Kidney epithelial cell (primary cell): ENCODE measurements around the gene FOXP1. TPM values are rescaled to one million over a fixed set of nuclear protein-coding genes. Genes with fewer than 3 reads are reported as not detected.

ENCODE experiments used
- DNase-seq: peaks from one replicate; pipeline ENCODE4 v3.0.0-alpha.2; 2010; ENCODE audit warnings: low read depth
- H3K27me3 ChIP-seq: 2 replicates; pipeline ENCODE4 v1.6.0; 2011; ENCODE audit warnings: low read length; ENCODE audit not compliant: control insufficient read depth, insufficient read depth
- H3K36me3 ChIP-seq: 2 replicates; pipeline ENCODE4 v1.5.1; 2011; ENCODE audit warnings: low read length; ENCODE audit not compliant: control insufficient read depth, insufficient read depth
- H3K4me3 ChIP-seq: 2 replicates; pipeline ENCODE4 v1.5.1; 2011; ENCODE audit warnings: low read depth, mild to moderate bottlenecking, control low read depth, low read length
- CTCF ChIP-seq: IDR thresholded peaks from 2 replicates; pipeline ENCODE4 v1.5.1; 2011; ENCODE audit warnings: mild to moderate bottlenecking, moderate library complexity, low read length, control low read depth, inconsistent platforms; ENCODE audit not compliant: insufficient read depth, poor library complexity, severe bottlenecking
- total RNA-seq: library from RNA; depleted of rRNA; stranded (reverse); fragments of >200 nt; gene quantifications from 2 replicates; pipeline ENCODE4 v1.2.3, GENCODE V29; 2015

The FOXP1 gene
- total RNA-seq, 1 donor from 2014 or later: 75.0 TPM

- no peak overlapping the region for H3K4me3 ChIP-seq
- TF ChIP-seq CTCF: no peak
- H3K27me3 ChIP-seq: no peaks in the 10 kb centered on the region
- DNase-seq: no peak
- H3K36me3 ChIP-seq: no peaks in the 10 kb centered on the region
Measured at GRCh38 chr3:71518089-71518488, 65.4 kb downstream of the FOXP1 start.

- no peak overlapping the region for H3K4me3 ChIP-seq
- no peak for DNase-seq
- no peaks in the 10 kb centered on the region for H3K36me3 ChIP-seq
- no peak for TF ChIP-seq CTCF
- no peaks in the 10 kb centered on the region for H3K27me3 ChIP-seq
Measured at GRCh38 chr3:71517271-71517791, 66.2 kb downstream of the FOXP1 start.

- Histone ChIP-seq H3K27me3 (no peaks in the 10 kb centered on the region), H3K4me3 (no peak overlapping the region), H3K36me3 (no peaks in the 10 kb centered on the region)
- no peak for TF ChIP-seq CTCF
- no peak for DNase-seq
Measured at GRCh38 chr3:71515636-71516365, 67.7 kb downstream of the FOXP1 start.

- Histone ChIP-seq H3K4me3 (no peak overlapping the region), H3K27me3 (no peaks in the 10 kb centered on the region), H3K36me3 (no peaks in the 10 kb centered on the region)
- no peak for TF ChIP-seq CTCF
- DNase-seq: no peak
Measured at GRCh38 chr3:71514621-71515020, 68.9 kb downstream of the FOXP1 start.

- no peaks in the 10 kb centered on the region for H3K27me3 ChIP-seq
- no peak overlapping the region for H3K4me3 ChIP-seq
- TF ChIP-seq CTCF: no peak
- H3K36me3 ChIP-seq: no peaks in the 10 kb centered on the region
- no peak for DNase-seq
Measured at GRCh38 chr3:71513515-71513914, 70.0 kb downstream of the FOXP1 start.

- DNase-seq: no peak
- TF ChIP-seq CTCF: no peak
- H3K27me3 ChIP-seq: no peaks in the 10 kb centered on the region
- no peak overlapping the region for H3K4me3 ChIP-seq
- no peaks in the 10 kb centered on the region for H3K36me3 ChIP-seq
Measured at GRCh38 chr3:71513081-71513480, 70.4 kb downstream of the FOXP1 start.
